ENCODE measurements around the gene SLC25A13. TPM values are rescaled to one million over a fixed set of nuclear protein-coding genes. Genes with fewer than 3 reads are reported as not detected.

SLC25A13 gene
- total RNA-seq, 1 experiment from 2014 or later, result 71.7 TPM

DNA sequence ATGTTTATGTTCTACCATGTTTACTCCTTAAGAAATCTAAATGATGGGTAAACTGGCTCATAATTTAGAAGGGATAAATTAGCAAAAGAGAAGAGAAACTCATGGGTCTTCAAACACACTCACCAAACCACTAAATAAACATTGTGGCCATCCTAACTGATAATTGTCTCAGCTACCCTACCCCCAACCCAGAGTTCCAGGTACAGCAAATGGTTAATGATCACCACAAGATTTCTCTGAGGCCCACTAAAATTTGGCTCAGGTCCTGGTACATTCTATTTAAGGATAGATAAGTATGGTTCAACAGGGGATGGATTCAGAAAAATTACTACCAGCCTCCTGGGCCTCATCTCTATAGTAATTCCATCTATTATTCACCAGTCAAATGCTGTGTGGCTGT lies 21.4 kb downstream of the SLC25A13 start:
- no peak overlapping the region for H3K27ac Mint-ChIP-seq
- H3K9me3 Mint-ChIP-seq, result no peaks in the 10 kb centered on the region
- Histone ChIP-seq H3K79me1 (ENCODE audit: insufficient read depth, low read depth, low read length, poor library complexity, severe bottlenecking) (peaks cover 3% of the 10 kb centered on the region), H2AFZ (ENCODE audit: low read length) (no peak overlapping the region), H3K4me1 (ENCODE audit: insufficient read depth, low read length) (no peaks in the 10 kb centered on the region), H3K4ac (ENCODE audit: low read depth, low read length) (no peak overlapping the region), H4K8ac (replicated peaks; ENCODE audit: insufficient read length, low read depth, low read length) (no peak overlapping the region), H2BK120ac (ENCODE audit: low read depth, low read length, poor library complexity, severe bottlenecking) (no peak overlapping the region), H3K23me2 (ENCODE audit: insufficient read length, low read depth, low read length, poor library complexity, severe bottlenecking) (no peaks in the 10 kb centered on the region), H2BK20ac (ENCODE audit: low read depth, low read length, poor library complexity, severe bottlenecking) (no peak overlapping the region), H3K18ac (ENCODE audit: insufficient read length, low read depth, low read length) (no peak overlapping the region), H2BK15ac (ENCODE audit: low read depth, low read length) (no peak overlapping the region), H3K56ac (ENCODE audit: insufficient read length, low read depth, low read length) (no peak overlapping the region), H3K79me2 (ENCODE audit: insufficient read depth, low read length) (peaks cover 1% of the 10 kb centered on the region; the same call in 1 of the 2 replicates), H3K23ac (ENCODE audit: insufficient read length, low read depth, low read length) (no peak overlapping the region), H3K14ac (ENCODE audit: insufficient read depth, low read length) (no peak overlapping the region), H3K9me3 (ENCODE audit: control insufficient read depth, low read depth, low read length) (no peaks in the 10 kb centered on the region), H3T11ph (ENCODE audit: low read length) (no peak overlapping the region), H3K27me3 (ENCODE audit: insufficient read depth, low read length) (no peaks in the 10 kb centered on the region), H3K9ac (ENCODE audit: extremely low read depth, insufficient read length, low read length) (no peak overlapping the region), H2AK5ac (ENCODE audit: insufficient read length, low read length) (no peak overlapping the region), H3K27ac (ENCODE audit: insufficient read length, low read depth, low read length) (no peak overlapping the region), H3K4me2 (ENCODE audit: insufficient read depth, insufficient read length, low read length) (no peak overlapping the region), H4K5ac (ENCODE audit: insufficient read length, low read depth, low read length) (no peak overlapping the region), H4K20me1 (ENCODE audit: control insufficient read depth, insufficient read depth, insufficient read length) (no peaks in the 10 kb centered on the region), H2BK12ac (ENCODE audit: insufficient read length, low read depth, low read length) (no peak overlapping the region), H4K91ac (ENCODE audit: insufficient read length, low read depth, low read length) (no peak overlapping the region), H2BK5ac (ENCODE audit: insufficient read length, low read length) (no peak overlapping the region)
- H3K27me3 Mint-ChIP-seq (ENCODE audit: low read depth), result no peaks in the 10 kb centered on the region
- peaks cover 5 to 8% of the 10 kb centered on the region in 2 experiments for H3K4me1 Mint-ChIP-seq
- no peak for DNase-seq
- no peak overlapping the region for H3K4me3 Mint-ChIP-seq
- peaks cover 5 to 10% (median 7%) of the 10 kb centered on the region in 3 experiments for H3K36me3 Mint-ChIP-seq (ENCODE audit: insufficient read depth in 1 of 3, low read depth in 3 of 3)
- TF ChIP-seq, protein P1, sequence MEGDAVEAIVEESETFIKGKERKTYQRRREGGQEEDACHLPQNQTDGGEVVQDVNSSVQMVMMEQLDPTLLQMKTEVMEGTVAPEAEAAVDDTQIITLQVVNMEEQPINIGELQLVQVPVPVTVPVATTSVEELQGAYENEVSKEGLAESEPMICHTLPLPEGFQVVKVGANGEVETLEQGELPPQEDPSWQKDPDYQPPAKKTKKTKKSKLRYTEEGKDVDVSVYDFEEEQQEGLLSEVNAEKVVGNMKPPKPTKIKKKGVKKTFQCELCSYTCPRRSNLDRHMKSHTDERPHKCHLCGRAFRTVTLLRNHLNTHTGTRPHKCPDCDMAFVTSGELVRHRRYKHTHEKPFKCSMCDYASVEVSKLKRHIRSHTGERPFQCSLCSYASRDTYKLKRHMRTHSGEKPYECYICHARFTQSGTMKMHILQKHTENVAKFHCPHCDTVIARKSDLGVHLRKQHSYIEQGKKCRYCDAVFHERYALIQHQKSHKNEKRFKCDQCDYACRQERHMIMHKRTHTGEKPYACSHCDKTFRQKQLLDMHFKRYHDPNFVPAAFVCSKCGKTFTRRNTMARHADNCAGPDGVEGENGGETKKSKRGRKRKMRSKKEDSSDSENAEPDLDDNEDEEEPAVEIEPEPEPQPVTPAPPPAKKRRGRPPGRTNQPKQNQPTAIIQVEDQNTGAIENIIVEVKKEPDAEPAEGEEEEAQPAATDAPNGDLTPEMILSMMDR (conservative IDR thresholded peaks at IDR 0.05), result no peak

Measured in H9 (cell line).